Measurements from ENCODE around the gene AR. TPM values are rescaled to one million over a fixed set of nuclear protein-coding genes. Genes with fewer than 3 reads are reported as not detected.
"Not testable (repeated sequence)": the region's sequence is repeated elsewhere in the genome, so short reads cannot be mapped to it uniquely, and the experiment has no call there.

The AR gene
- total RNA-seq, 2 donors from 2014 or later = 0.67 to 0.98 TPM

DNA sequence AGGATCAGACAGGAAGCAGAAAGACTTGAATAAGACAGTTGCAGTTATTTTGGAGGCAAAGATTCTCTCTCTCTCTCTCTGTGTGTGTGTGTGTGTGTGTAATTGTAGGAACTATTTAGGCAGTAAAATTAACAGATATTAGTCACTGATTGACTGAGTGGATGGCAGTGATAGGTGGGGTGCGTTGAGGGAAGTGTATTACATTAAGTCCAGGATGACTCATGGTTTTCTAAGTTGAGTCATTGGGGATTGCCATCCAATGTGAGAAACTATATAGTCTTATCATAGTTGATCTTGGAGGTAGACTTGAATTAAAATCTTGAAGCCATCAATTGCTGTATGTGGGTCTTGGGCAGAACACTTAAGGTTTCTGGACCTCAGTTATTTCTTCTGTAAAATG, 75.4 kb downstream of the AR start:
- H3K27me3 ChIP-seq = no peaks in the 10 kb centered on the region
- no peaks in the 10 kb centered on the region for H3K36me3 ChIP-seq
- intact Hi-C loops (cut with DNase I) = no loop called here
- H3K9ac ChIP-seq (ENCODE audit: low read depth in 2 of 2, low read length in 2 of 2) = no peak overlapping the region
- no peaks in the 10 kb centered on the region for H3K4me1 ChIP-seq
- H3K9me3 ChIP-seq = no peaks in the 10 kb centered on the region
- DNase-seq = no peak
- no peak overlapping the region for H3K4me3 ChIP-seq
- H3K27ac ChIP-seq = no peak overlapping the region
- TF ChIP-seq, protein P1, sequence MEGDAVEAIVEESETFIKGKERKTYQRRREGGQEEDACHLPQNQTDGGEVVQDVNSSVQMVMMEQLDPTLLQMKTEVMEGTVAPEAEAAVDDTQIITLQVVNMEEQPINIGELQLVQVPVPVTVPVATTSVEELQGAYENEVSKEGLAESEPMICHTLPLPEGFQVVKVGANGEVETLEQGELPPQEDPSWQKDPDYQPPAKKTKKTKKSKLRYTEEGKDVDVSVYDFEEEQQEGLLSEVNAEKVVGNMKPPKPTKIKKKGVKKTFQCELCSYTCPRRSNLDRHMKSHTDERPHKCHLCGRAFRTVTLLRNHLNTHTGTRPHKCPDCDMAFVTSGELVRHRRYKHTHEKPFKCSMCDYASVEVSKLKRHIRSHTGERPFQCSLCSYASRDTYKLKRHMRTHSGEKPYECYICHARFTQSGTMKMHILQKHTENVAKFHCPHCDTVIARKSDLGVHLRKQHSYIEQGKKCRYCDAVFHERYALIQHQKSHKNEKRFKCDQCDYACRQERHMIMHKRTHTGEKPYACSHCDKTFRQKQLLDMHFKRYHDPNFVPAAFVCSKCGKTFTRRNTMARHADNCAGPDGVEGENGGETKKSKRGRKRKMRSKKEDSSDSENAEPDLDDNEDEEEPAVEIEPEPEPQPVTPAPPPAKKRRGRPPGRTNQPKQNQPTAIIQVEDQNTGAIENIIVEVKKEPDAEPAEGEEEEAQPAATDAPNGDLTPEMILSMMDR (IDR thresholded peaks at IDR 0.05) = no peak

DNA sequence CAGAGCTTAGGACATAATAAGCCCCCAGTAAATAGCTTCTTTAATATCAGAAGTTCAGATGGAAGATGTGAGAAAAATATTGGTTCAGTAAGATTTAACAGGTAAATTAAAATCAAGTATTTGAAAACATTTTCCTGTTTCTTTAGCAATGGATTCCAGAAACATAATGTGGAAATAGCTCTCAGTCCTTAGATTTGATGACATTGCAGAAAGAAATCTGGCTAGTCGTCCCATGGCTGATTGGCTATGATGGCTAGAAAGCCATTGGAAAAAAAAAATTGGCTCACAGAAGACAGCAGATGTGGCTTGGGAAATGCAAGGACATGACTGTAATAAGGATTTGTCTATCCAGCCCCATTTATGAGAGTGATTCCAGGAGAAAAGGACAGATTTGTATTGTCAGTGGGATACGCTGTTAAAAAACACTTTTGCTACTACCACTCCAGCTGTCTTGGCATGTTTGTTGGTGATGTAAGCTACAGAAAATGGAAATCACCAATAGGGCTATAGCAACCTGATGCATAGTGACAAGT, 78.3 kb downstream of the AR start:
- TF ChIP-seq, protein P1 (IDR thresholded peaks at IDR 0.05) = no peak
- no peaks in the 10 kb centered on the region for H3K27me3 ChIP-seq
- H3K4me1 ChIP-seq = no peaks in the 10 kb centered on the region
- H3K36me3 ChIP-seq = no peaks in the 10 kb centered on the region
- no peak overlapping the region for H3K4me3 ChIP-seq
- intact Hi-C loops (cut with DNase I) = no loop called here
- H3K9ac ChIP-seq (ENCODE audit: low read depth in 2 of 2, low read length in 2 of 2) = no peak overlapping the region
- no peaks in the 10 kb centered on the region for H3K9me3 ChIP-seq
- no peak for DNase-seq
- H3K27ac ChIP-seq = no peak overlapping the region

DNA sequence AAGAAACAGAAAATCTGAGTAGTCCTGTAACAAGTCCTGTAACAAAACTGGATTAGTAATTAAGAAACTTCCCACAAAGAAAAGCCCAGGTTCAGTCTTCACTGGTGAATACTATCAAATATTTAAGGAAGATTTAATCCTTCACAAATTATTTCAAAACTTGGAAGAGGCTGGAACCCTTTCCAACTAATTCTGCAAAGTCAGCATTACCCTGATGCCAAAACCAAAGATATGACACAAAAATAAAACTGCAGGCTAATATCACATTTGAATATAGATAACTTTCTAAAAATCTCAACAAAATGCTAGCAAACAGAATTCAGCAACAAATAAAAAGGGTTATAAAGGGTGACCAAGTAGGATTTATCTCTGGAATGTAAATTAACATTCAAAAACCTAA, 80.5 kb downstream of the AR start:
- TF ChIP-seq, protein P1 (IDR thresholded peaks at IDR 0.05) = no peak
- H3K36me3 ChIP-seq = no peaks in the 10 kb centered on the region
- no peak overlapping the region for H3K27ac ChIP-seq
- H3K4me1 ChIP-seq = no peaks in the 10 kb centered on the region
- H3K9ac ChIP-seq (ENCODE audit: low read depth in 2 of 2, low read length in 2 of 2) = no peak overlapping the region
- no peak overlapping the region for H3K4me3 ChIP-seq
- intact Hi-C loops (cut with DNase I) = no loop called here
- H3K27me3 ChIP-seq = no peaks in the 10 kb centered on the region
- H3K9me3 ChIP-seq = no peaks in the 10 kb centered on the region
- DNase-seq = no peak

DNA sequence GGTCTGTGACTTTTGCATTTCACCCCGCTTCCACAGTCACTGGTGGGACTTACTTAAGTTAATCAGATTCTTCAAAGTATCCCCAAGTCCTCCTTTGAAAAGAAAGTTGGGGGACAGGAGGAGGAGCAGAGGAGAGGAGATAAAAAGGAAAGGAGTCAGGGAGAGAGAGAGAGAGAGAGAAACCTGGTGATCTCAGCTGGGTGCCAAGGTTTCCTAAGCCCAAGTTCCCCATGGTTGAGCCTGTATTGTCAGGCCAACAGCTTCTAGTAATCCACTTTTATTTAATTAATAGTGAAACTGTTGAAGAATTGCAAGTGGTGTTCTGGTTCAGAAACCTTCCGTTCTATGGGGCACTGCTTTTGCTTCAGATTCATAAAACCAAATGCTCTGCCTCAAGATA, 91.6 kb downstream of the AR start:
- H3K27ac ChIP-seq = no peak overlapping the region
- TF ChIP-seq, protein P1 (IDR thresholded peaks at IDR 0.05) = no peak
- H3K27me3 ChIP-seq = no peaks in the 10 kb centered on the region
- intact Hi-C loops (cut with DNase I) = no loop called here
- no peak overlapping the region for H3K4me3 ChIP-seq
- DNase-seq = no peak
- H3K36me3 ChIP-seq = no peaks in the 10 kb centered on the region
- H3K9me3 ChIP-seq = no peaks in the 10 kb centered on the region
- no peak overlapping the region for H3K9ac ChIP-seq (ENCODE audit: low read depth in 2 of 2, low read length in 2 of 2)
- H3K4me1 ChIP-seq = no peaks in the 10 kb centered on the region

DNA sequence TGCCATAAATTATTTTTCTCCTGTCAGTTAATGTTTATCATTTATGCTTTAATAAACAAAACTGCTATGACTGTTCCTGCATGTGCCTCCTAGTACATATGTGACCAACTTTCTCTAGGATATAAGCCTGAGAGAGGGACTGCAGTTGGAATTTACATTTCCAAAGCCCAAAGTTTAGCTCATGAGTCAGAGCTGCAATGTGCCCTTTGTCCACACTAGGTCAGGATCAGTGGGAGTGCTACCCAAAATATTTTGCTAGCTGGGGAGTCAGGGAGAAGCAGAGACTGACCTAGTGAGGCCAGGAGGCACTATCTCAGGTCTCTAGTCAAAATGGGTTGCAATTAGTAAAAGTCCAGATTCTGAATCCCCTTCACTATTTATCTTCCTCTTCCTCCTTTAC, 92.7 kb downstream of the AR start:
- H3K36me3 ChIP-seq = no peaks in the 10 kb centered on the region
- H3K27me3 ChIP-seq = no peaks in the 10 kb centered on the region
- intact Hi-C loops (cut with DNase I) = no loop called here
- H3K27ac ChIP-seq = no peak overlapping the region
- TF ChIP-seq, protein P1 (IDR thresholded peaks at IDR 0.05) = no peak
- no peak overlapping the region for H3K9ac ChIP-seq (ENCODE audit: low read depth in 2 of 2, low read length in 2 of 2)
- DNase-seq = no peak
- H3K9me3 ChIP-seq = no peaks in the 10 kb centered on the region
- H3K4me1 ChIP-seq = no peaks in the 10 kb centered on the region
- no peak overlapping the region for H3K4me3 ChIP-seq

DNA sequence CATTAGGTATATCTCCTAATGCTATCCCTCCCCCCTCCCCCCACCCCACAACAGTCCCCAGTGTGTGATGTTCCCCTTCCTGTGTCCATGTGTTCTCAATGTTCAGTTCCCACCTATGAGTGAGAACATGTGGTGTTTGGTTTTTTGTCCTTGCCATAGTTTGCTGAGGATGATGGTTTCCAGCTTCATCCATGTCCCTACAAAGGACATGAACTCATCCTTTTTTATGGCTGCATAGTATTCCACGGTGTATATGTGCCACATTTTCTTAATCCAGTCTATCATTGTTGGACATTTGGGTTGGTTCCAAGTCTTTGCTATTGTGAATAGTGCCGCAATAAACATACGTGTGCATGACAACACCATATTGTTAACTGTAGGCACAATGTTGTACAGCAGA, 93.5 kb downstream of the AR start:
- H3K36me3 ChIP-seq; DNase-seq; intact Hi-C loops (cut with DNase I): not testable (repeated sequence)

More for the DNA sequence above, 93.5 kb downstream of the AR start:
- not testable (repeated sequence) for H3K4me1 ChIP-seq; H3K9me3 ChIP-seq; H3K27ac ChIP-seq; H3K9ac ChIP-seq (ENCODE audit: low read depth in 2 of 2, low read length in 2 of 2); H3K27me3 ChIP-seq; H3K4me3 ChIP-seq

All from colonic mucosa (tissue), 4 donors.